SKM-1 treated with dmso at 0.1 percent for 144 hours (cell line): ENCODE data around the gene VN1R4.
"Not testable (repeated sequence)": the region's sequence is repeated elsewhere in the genome, so short reads cannot be mapped to it uniquely, and the experiment has no call there.

Source experiments
- DNase-seq: peaks from one replicate; lab custom pipeline; 2025; ENCODE audit not compliant: unreplicated experiment; lab: John Stamatoyannopoulos, UW

VN1R4 gene, protein sequence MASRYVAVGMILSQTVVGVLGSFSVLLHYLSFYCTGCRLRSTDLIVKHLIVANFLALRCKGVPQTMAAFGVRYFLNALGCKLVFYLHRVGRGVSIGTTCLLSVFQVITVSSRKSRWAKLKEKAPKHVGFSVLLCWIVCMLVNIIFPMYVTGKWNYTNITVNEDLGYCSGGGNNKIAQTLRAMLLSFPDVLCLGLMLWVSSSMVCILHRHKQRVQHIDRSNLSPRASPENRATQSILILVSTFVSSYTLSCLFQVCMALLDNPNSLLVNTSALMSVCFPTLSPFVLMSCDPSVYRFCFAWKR

DNA sequence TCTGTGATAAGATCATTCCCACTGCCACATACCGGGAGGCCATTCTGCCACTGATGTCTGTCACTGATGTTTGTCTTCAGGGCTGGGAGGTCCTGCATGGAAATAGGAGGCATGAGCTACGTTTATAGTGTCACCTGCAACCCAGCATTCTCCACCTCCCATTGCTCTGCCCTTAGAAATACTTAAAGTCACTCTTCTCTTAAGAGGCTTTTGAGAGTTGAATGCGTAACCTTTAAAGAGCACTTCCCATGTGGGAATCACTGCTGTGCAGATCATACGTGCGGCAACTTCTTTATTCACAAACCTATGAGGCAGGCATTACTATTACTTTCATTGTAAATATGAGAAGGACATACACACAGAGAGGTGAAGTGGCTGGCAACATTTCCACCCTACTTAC is at the start of gene VN1R4:
Gene VN1R4, minus strand, starts transcription at position 101 of the 400 bp plus-strand sequence. Its CDS starts 58 bp downstream, at position 43.
- DNase-seq, result not testable (repeated sequence)

DNA sequence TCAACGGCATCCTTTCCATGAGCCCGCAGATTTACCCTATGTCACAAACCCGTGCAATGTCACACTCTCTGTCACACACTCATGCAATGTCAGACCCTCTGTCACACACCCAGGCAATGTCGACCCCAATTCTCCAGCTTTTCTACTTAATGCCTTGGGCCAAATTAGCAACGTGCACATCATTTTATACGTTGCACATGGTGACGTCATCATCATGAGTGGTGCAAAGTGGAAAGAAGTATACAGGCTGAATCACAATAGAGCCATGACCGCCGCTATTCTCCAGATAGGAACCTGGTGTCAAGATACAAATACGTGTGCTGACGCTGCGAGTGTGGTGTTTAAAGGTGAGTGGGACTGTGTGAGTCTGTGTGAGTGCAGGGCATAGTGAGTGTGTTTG is 44.4 kb upstream of the VN1R4 start:
- no peak for DNase-seq

DNA sequence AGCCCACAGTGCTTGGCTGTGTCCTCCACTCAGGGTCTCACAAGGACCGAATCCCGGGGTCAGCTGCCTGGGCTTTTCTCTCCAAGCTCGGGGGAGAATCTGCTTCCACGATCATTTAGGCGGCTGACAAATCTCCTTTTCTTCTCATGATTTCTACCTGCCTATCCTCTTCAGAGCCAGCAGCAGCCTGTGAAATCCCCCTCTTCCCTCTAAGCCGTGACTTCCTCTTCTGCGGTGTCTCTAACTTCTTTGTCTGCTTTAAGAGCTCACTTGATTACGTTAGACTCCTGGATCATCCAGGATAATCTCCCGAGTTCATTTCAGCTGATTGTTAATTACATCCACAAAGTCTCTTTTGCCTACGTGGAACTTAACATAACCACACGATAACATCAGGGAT is 43.5 kb upstream of the VN1R4 start:
- DNase-seq, result no peak

DNA sequence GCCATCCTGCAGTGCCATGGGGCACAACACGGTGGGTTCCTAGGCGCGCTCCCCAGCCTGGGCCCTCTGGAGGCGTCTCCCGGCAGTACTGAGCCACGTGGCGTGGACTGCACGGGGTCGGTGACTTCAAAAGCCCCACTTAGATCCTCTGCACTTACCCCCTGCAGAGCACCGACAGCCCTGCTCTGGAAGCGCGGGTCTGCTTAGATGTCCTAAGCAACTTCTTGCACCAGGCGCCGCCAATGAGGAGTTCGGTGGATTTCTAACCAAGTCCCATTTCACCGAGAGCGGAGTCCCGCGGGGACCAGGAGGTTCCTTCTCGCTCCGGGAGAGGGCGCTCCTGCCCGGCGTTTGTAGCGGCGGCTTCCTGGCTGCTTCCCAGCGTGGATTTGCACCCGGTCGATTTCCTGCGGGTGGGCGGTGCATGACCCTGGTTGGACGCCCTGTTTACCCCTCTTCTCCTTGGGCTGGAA is 40.9 kb upstream of the VN1R4 start:
- DNase-seq, result no peak

DNA sequence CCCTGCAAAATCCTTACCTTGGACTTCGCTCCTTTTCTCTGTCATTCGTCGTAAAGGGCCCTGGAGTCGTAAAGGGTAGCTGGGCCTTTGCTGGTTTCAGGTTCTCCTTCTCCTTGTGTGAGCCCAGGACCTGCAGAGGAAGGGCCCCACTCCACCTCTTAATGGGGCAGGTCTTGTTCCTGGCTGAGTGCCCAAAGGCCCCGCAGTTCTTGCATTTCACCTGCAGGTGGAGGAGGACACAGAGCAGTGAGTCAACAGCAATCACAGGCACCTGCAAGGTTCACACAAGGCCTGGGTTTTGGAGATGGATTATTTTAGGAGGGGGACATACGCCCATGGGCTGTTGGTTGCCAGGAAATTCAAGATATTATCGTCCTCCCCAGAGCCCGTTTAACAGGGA is 33.8 kb upstream of the VN1R4 start:
- not testable (repeated sequence) for DNase-seq

DNA sequence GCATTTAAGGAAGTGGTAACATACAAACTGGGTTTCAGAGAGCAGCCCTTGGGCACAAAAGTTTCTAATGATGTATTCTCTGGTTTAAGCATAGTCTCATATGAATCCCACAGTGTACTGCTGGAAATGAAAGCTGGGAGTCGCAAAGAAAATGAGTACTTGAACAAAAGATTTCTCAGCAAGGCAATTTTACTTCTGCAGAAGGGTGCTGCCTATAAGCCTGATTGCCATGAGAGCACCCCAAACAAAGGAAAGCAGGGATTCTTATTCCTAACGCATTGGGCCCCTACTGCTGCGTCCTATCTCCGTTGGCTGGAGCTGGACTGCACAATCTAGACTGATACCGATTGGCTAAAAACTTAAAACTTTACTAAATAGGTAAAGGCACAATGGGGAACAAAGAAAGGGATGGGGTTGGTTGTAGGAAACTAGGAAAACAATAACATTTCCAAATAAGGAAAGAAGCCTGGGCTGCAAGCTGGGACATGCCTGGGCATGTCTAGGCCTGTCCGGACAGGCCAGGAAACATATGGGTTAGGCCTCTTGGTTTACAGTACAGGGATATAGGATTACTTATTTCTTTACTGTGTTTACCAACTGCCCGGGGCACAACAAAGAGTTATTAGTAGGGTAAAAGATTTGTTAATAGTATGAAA is 27.4 kb upstream of the VN1R4 start:
- DNase-seq, result no peak

DNA sequence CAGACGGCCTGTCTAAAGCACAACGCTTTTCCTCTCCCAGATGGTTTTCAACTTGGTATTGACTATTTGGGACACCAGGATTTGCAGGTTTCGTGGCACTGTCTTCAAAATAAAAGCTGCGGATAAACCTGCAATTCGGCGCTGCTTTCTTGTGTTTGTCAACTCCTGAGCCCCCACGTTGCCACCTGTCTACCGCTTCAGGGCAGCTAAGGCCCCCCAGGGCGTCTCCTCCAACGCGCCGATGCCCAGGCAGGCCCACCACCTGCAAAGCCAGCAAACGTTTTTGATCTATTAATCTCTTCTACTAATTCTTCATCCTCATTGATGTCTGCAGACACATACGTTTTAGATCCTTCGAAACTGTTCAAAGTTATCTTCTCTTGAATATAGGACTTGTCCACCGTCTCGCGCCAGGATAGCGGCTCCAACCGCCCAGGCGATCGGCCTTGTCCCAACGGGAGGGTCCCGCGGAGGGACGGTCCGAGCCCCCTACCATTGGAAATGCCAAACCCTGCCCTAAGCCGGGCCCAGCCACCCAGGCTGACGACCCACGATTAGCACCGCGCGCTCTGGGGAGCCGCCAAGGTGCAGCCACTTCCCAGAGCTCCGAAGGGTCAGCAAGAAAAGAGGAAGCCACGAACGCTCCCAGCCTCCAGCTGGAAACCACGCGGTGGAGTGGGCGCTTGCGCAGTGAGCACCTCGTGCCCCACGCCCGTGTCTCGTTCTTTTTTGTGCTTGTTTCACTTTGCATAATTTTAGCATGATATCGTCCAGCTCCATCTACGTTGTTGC is 23.4 kb upstream of the VN1R4 start:
- no peak for DNase-seq

DNA sequence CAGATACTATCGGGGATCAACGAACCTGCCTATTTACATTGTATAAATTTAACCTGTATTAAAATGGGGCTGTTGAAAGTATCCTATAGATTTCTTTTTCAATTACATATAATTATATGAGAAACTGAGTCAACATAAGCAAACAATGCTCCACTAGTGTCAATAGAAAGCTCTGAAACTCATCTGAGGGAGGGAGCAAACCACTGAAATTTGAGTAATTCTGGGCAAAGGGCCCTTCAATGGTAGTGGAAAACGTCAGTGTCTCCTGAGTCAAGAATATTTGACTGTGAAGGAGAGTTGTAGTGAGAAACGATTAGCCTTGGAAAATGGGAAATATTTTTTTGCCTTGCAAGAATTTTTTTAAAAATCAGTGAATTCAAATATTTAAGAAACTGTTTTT is 17.6 kb upstream of the VN1R4 start:
- DNase-seq, result no peak

DNA sequence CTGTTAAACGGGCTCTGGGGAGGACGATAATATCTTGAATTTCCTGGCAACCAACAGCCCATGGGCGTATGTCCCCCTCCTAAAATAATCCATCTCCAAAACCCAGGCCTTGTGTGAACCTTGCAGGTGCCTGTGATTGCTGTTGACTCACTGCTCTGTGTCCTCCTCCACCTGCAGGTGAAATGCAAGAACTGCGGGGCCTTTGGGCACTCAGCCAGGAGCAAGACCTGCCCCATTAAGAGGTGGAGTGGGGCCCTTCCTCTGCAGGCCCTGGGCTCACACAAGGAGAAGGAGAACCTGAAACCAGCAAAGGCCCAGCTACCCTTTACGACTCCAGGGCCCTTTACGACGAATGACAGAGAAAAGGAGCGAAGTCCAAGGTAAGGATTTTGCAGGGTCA is 14.4 kb upstream of the VN1R4 start:
- not testable (repeated sequence) for DNase-seq

DNA sequence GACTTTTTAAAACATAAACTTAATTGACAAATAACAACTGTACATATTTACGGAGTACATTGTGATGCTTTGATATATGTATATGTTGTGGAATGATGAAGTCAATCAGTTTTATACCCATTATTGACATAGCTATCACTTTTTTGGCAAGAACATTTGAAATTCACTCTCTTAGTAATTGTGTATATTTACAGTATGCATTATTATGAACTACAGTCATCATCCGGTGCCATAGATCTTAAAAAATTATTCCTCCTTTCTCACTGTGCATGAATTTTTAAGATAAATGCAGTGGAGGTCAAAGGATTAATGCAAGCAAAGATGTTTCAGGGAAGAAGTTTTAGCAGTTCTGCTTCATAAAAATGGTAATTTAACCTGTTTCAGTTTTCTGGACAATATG is 8.0 kb upstream of the VN1R4 start:
- no peak for DNase-seq

DNA sequence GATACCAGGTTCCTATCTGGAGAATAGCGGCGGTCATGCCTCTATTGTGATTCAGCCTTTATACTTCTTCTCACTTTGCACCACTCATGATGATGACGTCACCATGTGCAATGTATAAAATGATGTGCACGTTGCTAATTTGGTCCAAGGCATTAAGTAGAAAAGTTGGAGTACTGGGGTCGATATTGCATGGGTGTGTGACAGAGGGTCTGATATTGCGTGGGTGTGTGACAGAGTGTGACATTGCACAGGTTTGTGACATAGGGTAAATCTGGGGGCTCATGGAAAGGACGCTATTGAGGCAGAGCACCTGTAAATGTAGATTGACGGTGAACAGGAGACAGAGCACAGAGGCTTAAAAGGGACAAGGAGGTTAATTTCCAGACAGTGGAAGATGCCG is 4.5 kb upstream of the VN1R4 start:
- no peak for DNase-seq

DNA sequence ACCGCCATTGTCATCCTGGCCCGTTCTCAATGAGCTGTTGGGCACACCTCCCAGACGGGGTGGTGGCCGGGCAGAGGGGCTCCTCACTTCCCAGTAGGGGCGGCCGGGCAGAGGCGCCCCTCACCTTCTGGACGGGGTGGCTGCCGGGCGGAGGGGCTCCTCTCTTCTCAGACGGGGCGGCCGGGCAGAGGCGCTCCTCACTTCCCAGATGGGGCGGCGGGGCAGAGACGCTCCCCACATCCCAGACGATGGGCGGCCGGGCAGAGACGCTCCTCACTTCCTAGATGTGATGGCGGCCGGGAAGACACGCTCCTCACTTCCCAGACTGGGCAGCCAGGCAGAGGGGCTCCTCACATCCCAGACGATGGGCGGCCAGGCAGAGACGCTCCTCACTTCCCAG is 2.3 kb upstream of the VN1R4 start:
- not testable (repeated sequence) for DNase-seq

DNA sequence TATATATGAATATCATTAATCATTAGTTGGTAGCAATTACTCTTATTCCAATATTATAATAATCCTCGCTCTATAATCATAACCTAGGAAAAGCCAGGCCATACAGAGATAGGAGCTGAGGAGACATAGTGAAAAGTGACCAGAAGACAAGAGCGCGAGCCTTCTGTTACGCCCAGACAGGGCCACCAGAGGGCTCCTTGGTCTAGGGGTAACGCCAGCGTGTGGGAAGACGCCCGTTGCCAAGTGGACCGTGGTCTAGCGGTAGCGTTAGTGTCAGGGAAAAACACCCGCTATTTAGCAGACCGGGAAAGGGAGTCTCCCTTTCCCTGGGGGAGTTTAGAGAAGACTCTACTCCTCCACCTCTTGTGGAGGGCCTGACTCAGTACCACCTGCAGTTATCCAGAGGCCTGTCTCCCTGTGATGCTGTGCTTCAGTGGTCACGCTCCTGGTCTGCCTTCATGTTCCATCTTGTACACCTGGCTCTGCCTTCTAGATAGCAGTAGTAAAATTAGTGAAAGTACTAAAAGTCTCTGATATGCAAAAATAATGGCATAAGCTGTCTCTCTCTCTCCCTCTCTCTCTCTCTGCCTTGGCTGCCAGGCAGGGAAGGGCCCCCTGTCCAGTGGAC is 9.7 kb downstream of the VN1R4 start, which contains the start of gene VN1R2:
Gene VN1R2, plus strand, starts transcription at position 578 of the 628 bp plus-strand sequence. CDS start 84 bp downstream, outside the sequence.
- not testable (repeated sequence) for DNase-seq

DNA sequence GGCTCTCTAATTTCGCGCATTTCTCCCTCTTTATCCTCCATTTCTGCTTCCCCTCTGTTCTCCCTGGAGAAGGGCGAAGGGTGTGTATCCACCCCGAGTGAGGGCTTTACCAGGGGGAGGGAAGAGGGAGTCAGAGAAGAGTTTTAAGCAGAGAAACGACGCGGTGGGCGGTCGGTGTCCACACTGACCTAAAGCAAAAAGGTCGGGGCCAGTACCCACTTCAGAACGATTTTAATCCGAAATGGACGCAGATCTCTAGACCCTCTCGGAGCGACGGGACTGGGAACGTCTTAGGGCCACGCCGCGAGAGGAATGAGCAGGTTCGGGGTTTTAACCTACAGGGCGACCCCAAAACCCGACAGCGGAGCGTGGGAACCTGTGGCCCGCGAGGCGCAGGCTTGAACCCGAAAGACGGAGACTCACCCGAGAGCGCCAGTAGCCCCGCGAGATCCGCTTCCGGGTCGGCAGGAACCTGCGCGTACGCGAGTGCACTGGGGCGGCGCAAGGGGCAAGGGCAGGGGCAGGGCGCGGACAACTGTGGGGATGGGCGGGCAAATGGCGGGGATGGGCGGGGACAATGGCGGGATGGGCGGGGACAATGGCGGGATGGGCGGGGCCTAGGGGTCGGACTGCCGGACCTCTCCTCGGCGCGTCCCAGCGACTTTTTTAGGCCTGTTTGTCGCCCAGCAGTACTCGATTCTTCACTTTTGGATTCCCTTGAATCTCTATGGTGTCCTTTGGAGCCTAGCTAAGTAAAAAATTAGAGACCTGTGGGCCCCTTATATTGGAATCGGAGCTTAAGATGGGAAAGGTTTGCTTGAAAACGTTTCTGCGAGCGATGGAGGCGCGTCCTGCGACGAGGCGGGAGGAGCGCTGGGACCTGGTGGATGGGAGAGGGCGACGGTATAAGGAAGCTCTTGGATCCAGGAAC is 12.8 kb downstream of the VN1R4 start, which contains the start of gene ZNF677:
Gene ZNF677, minus strand, starts transcription at position 463 of the 931 bp plus-strand sequence. CDS start 3,323 bp downstream, outside the sequence.
- peak; percentile 20 for DNase-seq

DNA sequence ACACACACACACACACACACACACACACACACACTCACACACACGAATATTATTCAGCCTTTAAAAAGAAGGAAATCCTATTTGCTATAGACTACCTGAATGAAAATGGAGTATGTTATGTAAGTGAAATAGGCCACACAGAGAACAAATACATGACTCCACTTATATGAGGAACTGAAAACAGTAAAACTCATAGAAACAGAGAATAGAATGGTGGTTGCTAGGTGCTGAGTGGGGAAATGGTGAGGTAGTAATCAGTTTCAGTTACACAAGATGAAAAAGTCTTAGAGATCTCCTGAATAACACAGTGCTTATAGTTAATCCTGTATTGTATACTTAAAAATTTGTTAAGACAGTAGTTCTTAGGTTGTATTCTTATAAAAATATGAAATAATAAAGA is 21.0 kb downstream of the VN1R4 start:
- no peak for DNase-seq

DNA sequence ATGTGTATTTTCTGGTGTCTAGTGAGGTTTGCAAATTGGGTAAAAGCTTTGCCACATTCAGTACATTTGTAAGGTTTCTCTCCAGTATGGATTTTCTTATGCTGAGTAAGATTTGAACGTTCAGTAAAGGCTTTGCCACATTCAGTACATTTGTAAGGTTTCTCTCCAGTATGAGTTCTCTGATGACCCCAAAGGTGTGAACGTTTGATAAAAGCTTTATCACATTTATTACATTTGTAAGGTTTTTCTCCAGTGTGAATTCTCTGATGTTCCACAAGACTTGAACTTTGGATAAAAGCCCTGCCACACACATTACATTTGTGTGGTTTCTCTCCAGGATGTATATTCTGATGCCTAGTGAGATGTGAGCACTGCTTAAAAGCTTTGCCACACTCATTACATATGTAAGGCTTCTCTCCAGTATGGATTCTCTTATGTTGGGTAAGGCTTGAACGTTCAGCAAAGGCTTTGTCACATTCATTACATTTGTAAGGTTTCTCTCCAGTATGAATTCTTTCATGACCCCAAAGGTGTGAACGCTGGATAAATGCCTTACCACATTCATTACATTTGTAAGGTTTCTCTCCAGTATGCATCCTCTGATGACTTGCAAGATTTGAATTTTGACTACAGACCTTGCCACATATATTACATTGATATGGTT is 30.3 kb downstream of the VN1R4 start:
- no peak for DNase-seq

DNA sequence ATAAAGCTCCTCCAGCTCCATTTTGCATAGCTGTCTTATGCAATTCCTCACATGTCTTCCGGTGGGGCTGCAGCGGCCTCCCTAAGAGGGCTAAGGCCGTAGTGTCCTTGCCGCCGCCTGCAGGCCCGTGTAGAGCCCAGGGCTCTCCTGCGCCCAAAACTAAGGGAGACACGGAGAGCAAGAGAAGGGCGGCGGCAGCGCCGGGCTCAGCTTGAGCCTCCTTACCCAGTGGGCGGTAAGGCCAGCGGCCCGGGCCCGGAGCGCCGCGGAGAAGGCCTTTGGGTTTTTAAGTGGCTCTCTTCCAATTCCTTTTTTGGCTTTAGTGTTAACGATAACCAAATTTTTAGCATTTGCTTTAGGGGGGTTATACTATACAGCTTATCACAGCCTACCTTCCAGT is 42.9 kb downstream of the VN1R4 start:
- no peak for DNase-seq

DNA sequence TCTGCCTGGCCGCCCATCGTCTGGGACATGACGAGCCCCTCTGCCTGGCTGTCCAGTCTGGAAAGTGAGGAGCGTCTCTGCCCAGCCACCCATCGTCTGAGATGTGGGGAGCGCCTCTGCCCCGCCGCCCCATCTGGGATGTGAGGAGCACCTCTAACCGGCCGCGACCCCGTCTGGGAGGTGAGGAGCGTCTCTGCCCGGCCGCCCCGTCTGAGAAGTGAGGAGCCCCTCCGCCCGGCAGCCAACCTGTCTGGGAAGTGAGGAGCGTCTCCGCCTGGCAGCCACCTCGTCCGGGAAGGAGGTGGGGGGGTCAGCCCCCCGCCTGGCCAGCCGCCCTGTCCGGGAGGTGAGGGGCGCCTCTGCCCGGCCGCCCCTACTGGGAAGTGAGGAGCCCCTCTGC is 44.8 kb downstream of the VN1R4 start:
- not testable (repeated sequence) for DNase-seq
